Liver (tissue), 3 donors: ENCODE results near the gene CLDN16.

Experiments used
- EGR1 ChIP-seq, 2 donors: IDR thresholded peaks; 2 replicates each; pipeline ENCODE4 v1.6.1; 2016 to 2018; ENCODE audit warnings: antibody characterized with exemption in 2 of 2, low read depth in 2 of 2
- FOXA1 ChIP-seq: IDR thresholded peaks from 2 replicates; pipeline ENCODE4 v1.6.1; 2016; ENCODE audit warnings: antibody characterized with exemption
- GABPA ChIP-seq, 2 donors: IDR thresholded peaks in 1 of 2; conservative IDR thresholded peaks in 1 of 2; 2 replicates each; pipeline ENCODE4 v1.6.1; 2016; ENCODE audit warnings: antibody characterized with exemption in 2 of 2, mild to moderate bottlenecking in 1 of 2, moderate library complexity in 1 of 2
- JUND ChIP-seq, 2 donors: IDR thresholded peaks; 2 replicates each; pipeline ENCODE4 v1.6.1; 2016; ENCODE audit warnings: antibody characterized with exemption in 2 of 2
- NR2F2 ChIP-seq: IDR thresholded peaks from 2 replicates; pipeline ENCODE4 v1.6.1; 2016; ENCODE audit warnings: antibody characterized with exemption
- RAD21 ChIP-seq, 2 donors: IDR thresholded peaks; 2 replicates each; pipeline ENCODE4 v1.6.1; 2016; ENCODE audit warnings: antibody characterized with exemption in 2 of 2, mild to moderate bottlenecking in 2 of 2
- RXRA ChIP-seq, 2 donors: IDR thresholded peaks; 2 replicates each; pipeline ENCODE4 v1.6.1; 2017 to 2018; ENCODE audit warnings: antibody characterized with exemption in 2 of 2, mild to moderate bottlenecking in 1 of 2
- SP1 ChIP-seq: IDR thresholded peaks from 2 replicates; pipeline ENCODE4 v1.6.1; 2018; ENCODE audit warnings: antibody characterized with exemption, mild to moderate bottlenecking
- TAF1 ChIP-seq: conservative IDR thresholded peaks from 2 replicates; pipeline ENCODE4 v1.6.1; 2016; ENCODE audit warnings: antibody characterized with exemption, mild to moderate bottlenecking
- TF ChIP-seq, protein P1 (sequence below): fragments of 150-350 bp; IDR thresholded peaks from 2 replicates; pipeline ENCODE4 v1.5.1; 2017; ENCODE audit warnings: improper control_type of control experiment, low read depth, low read length; ENCODE audit not compliant: missing input control
- TF ChIP-seq, protein P2 (sequence below): IDR thresholded peaks from 2 replicates; pipeline ENCODE4 v1.6.1; 2016; ENCODE audit warnings: antibody characterized with exemption
- TF ChIP-seq, protein P3 (sequence below): IDR thresholded peaks from 2 replicates; pipeline ENCODE4 v1.6.1; 2016; ENCODE audit warnings: antibody characterized with exemption
- TF ChIP-seq, protein P4 (sequence below): IDR thresholded peaks from 2 replicates; pipeline ENCODE4 v1.6.1; 2016; ENCODE audit warnings: antibody characterized with exemption, mild to moderate bottlenecking
- TF ChIP-seq, protein P5 (sequence below): IDR thresholded peaks from 2 replicates; pipeline ENCODE4 v1.6.1; 2016; ENCODE audit warnings: antibody characterized with exemption
- donor health status: healthy.
- donor health status: healthy.

DNA sequence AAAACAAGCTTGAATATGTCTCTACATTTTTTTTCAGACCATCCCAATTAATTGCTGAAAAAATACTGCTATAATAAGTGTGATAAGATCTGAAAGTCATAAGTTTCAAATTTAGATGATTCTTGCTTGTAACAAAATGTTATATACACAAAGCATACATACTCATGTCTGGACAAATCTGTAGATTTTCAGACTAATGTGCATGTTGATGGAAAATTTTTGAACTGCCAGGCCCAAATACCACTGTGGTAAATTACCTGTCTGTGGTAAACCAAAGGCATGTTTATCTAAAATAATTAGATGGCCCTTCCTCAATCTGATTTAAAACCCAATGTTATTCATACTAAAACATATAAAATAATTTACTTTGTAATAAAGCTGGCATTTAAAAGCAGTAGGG is 31.7 kb upstream of the CLDN16 start:
- TF ChIP-seq RXRA (IDR thresholded peaks at IDR 0.05) = no peak
- TF ChIP-seq, protein P1, sequence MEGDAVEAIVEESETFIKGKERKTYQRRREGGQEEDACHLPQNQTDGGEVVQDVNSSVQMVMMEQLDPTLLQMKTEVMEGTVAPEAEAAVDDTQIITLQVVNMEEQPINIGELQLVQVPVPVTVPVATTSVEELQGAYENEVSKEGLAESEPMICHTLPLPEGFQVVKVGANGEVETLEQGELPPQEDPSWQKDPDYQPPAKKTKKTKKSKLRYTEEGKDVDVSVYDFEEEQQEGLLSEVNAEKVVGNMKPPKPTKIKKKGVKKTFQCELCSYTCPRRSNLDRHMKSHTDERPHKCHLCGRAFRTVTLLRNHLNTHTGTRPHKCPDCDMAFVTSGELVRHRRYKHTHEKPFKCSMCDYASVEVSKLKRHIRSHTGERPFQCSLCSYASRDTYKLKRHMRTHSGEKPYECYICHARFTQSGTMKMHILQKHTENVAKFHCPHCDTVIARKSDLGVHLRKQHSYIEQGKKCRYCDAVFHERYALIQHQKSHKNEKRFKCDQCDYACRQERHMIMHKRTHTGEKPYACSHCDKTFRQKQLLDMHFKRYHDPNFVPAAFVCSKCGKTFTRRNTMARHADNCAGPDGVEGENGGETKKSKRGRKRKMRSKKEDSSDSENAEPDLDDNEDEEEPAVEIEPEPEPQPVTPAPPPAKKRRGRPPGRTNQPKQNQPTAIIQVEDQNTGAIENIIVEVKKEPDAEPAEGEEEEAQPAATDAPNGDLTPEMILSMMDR = no peak
- TF ChIP-seq JUND (IDR thresholded peaks at IDR 0.05) = no peak
- no peak for TF ChIP-seq RAD21 (IDR thresholded peaks at IDR 0.05)
- TF ChIP-seq FOXA1 = no peak
- no peak for TF ChIP-seq TAF1
- no peak for TF ChIP-seq EGR1 (IDR thresholded peaks at IDR 0.05; ENCODE audit: low read depth in 2 of 2)
- no peak for TF ChIP-seq GABPA (IDR thresholded peaks at IDR 0.05 in 1 of 2, conservative IDR thresholded peaks at IDR 0.05 in 1 of 2)
- TF ChIP-seq SP1 = no peak
- TF ChIP-seq NR2F2 = no peak
- TF ChIP-seq, protein P2, sequence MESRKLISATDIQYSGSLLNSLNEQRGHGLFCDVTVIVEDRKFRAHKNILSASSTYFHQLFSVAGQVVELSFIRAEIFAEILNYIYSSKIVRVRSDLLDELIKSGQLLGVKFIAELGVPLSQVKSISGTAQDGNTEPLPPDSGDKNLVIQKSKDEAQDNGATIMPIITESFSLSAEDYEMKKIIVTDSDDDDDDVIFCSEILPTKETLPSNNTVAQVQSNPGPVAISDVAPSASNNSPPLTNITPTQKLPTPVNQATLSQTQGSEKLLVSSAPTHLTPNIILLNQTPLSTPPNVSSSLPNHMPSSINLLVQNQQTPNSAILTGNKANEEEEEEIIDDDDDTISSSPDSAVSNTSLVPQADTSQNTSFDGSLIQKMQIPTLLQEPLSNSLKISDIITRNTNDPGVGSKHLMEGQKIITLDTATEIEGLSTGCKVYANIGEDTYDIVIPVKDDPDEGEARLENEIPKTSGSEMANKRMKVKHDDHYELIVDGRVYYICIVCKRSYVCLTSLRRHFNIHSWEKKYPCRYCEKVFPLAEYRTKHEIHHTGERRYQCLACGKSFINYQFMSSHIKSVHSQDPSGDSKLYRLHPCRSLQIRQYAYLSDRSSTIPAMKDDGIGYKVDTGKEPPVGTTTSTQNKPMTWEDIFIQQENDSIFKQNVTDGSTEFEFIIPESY = no peak
- TF ChIP-seq, protein P3, sequence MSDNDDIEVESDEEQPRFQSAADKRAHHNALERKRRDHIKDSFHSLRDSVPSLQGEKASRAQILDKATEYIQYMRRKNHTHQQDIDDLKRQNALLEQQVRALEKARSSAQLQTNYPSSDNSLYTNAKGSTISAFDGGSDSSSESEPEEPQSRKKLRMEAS = no peak
- TF ChIP-seq, protein P4, sequence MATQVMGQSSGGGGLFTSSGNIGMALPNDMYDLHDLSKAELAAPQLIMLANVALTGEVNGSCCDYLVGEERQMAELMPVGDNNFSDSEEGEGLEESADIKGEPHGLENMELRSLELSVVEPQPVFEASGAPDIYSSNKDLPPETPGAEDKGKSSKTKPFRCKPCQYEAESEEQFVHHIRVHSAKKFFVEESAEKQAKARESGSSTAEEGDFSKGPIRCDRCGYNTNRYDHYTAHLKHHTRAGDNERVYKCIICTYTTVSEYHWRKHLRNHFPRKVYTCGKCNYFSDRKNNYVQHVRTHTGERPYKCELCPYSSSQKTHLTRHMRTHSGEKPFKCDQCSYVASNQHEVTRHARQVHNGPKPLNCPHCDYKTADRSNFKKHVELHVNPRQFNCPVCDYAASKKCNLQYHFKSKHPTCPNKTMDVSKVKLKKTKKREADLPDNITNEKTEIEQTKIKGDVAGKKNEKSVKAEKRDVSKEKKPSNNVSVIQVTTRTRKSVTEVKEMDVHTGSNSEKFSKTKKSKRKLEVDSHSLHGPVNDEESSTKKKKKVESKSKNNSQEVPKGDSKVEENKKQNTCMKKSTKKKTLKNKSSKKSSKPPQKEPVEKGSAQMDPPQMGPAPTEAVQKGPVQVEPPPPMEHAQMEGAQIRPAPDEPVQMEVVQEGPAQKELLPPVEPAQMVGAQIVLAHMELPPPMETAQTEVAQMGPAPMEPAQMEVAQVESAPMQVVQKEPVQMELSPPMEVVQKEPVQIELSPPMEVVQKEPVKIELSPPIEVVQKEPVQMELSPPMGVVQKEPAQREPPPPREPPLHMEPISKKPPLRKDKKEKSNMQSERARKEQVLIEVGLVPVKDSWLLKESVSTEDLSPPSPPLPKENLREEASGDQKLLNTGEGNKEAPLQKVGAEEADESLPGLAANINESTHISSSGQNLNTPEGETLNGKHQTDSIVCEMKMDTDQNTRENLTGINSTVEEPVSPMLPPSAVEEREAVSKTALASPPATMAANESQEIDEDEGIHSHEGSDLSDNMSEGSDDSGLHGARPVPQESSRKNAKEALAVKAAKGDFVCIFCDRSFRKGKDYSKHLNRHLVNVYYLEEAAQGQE = no peak
- TF ChIP-seq, protein P5, sequence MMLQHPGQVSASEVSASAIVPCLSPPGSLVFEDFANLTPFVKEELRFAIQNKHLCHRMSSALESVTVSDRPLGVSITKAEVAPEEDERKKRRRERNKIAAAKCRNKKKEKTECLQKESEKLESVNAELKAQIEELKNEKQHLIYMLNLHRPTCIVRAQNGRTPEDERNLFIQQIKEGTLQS = no peak
